GM18867 (cell line): ENCODE data around the gene MCF2L.

ENCODE experiments used
- ATAC-seq: cut with Tn5 transposase; IDR thresholded peaks from one replicate; pipeline ENCODE4 v1.9.1; 2021; ENCODE audit warnings: mild to moderate bottlenecking, moderate library complexity; ENCODE audit not compliant: unreplicated experiment

MCF2L gene

GRCh38 chr13:112962911-112963625, 5.9 kb upstream of the MCF2L start:
- ATAC-seq: no peak

GRCh38 chr13:112963641-112964040, 5.4 kb upstream of the MCF2L start:
- no peak for ATAC-seq

GRCh38 chr13:112964971-112965492, 4.0 kb upstream of the MCF2L start:
- no peak for ATAC-seq

- no peak for ATAC-seq
Measured at GRCh38 chr13:112965573-112966115, 3.4 kb upstream of the MCF2L start.

- ATAC-seq: no peak
Measured at GRCh38 chr13:112966776-112967175, 2.2 kb upstream of the MCF2L start.

GRCh38 chr13:112967686-112968379, 1.2 kb upstream of the MCF2L start:
- no peak for ATAC-seq

GRCh38 chr13:112968380-112968909, 569 bp upstream of the MCF2L start:
- ATAC-seq: no peak

GRCh38 chr13:112969692-112970338, 801 bp downstream of the MCF2L start:
- ATAC-seq: no peak

GRCh38 chr13:112970552-112971287, 1.7 kb downstream of the MCF2L start:
- no peak for ATAC-seq

- ATAC-seq: no peak
Measured at GRCh38 chr13:112971288-112971643, 2.3 kb downstream of the MCF2L start.

GRCh38 chr13:112972258-112972657, 3.2 kb downstream of the MCF2L start:
- ATAC-seq: no peak

GRCh38 chr13:112972867-112973576, 4.0 kb downstream of the MCF2L start:
- no peak for ATAC-seq

GRCh38 chr13:112973577-112973951, 4.5 kb downstream of the MCF2L start:
- ATAC-seq: no peak

- no peak for ATAC-seq
Measured at GRCh38 chr13:112974125-112974524, 5.1 kb downstream of the MCF2L start.

GRCh38 chr13:112974671-112975070, 5.7 kb downstream of the MCF2L start:
- ATAC-seq: no peak

- no peak for ATAC-seq
Measured at GRCh38 chr13:112975401-112975939, 6.5 kb downstream of the MCF2L start.

GRCh38 chr13:112976526-112976925, 7.5 kb downstream of the MCF2L start:
- no peak for ATAC-seq

GRCh38 chr13:112977091-112977490, 8.1 kb downstream of the MCF2L start:
- no peak for ATAC-seq

- ATAC-seq: no peak
Measured at GRCh38 chr13:112977525-112977924, 8.5 kb downstream of the MCF2L start.
